Vagina (tissue), 2 donors: Measurements from ENCODE around the gene GCNT3.

ENCODE experiments used
- POLR2A ChIP-seq, 2 donors: fragments of 450-650 bp; IDR thresholded peaks; one replicate each; pipeline ENCODE4 v1.6.1; 2017; ENCODE audit warnings: antibody characterized with exemption in 2 of 2, mild to moderate bottlenecking in 2 of 2, moderate library complexity in 2 of 2
- POLR2AphosphoS5 ChIP-seq, 2 donors: sonication (generic); formaldehyde crosslinking; IDR thresholded peaks; one replicate each; pipeline ENCODE4 v1.9.0; 2017; ENCODE audit warnings: antibody characterized with exemption in 2 of 2, mild to moderate bottlenecking in 2 of 2, low read depth in 1 of 2; ENCODE audit not compliant: insufficient read depth in 1 of 2
- TF ChIP-seq, protein P1 (sequence below), 3 experiments: fragments of 450-650 bp in 2 of 3; fragments of 200-600 bp in 1 of 3; sonication (generic) in 1 of 3; IDR thresholded peaks; one replicate each; pipeline ENCODE4 v1.5.1; 2017 to 2019; ENCODE audit warnings: antibody characterized with exemption in 3 of 3, mild to moderate bottlenecking in 2 of 3, moderate library complexity in 2 of 3

DNA sequence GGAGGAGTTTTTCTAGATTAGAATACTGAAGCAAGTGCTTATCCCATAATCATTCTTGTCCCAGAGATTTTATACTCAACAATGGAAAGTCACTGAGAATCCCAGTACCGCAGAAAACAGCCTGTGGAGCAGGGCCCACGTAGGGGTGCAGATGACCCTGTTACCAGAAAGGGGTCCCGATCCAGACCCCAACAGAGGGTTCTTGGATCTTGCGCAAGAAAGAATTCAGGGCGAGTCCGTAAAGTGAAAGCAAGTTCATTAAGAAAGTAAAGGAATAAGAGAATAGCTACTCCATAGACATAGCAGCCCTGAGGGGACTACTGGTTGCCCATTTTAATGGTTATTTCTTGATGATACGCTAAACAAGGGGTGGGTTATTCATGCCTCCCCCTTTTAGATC lies 2.6 kb downstream of the GCNT3 start:
- TF ChIP-seq, protein P1, sequence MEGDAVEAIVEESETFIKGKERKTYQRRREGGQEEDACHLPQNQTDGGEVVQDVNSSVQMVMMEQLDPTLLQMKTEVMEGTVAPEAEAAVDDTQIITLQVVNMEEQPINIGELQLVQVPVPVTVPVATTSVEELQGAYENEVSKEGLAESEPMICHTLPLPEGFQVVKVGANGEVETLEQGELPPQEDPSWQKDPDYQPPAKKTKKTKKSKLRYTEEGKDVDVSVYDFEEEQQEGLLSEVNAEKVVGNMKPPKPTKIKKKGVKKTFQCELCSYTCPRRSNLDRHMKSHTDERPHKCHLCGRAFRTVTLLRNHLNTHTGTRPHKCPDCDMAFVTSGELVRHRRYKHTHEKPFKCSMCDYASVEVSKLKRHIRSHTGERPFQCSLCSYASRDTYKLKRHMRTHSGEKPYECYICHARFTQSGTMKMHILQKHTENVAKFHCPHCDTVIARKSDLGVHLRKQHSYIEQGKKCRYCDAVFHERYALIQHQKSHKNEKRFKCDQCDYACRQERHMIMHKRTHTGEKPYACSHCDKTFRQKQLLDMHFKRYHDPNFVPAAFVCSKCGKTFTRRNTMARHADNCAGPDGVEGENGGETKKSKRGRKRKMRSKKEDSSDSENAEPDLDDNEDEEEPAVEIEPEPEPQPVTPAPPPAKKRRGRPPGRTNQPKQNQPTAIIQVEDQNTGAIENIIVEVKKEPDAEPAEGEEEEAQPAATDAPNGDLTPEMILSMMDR (IDR thresholded peaks at IDR 0.05) = no peak
- TF ChIP-seq POLR2A (IDR thresholded peaks at IDR 0.05) (no peak), POLR2AphosphoS5 (IDR thresholded peaks at IDR 0.05; ENCODE audit: insufficient read depth in 1 of 2, low read depth in 1 of 2) (no peak)
